HG03342 (cell line): Measurements from ENCODE around the gene MYRIP.
A peak's percentile ranks its signal among the peaks of the same experiment; 100 is the strongest.

Experiments
- ATAC-seq: cut with Tn5 transposase; IDR thresholded peaks from one replicate; pipeline ENCODE4 v1.9.1; 2021; ENCODE audit warnings: mild to moderate bottlenecking, moderate library complexity; ENCODE audit not compliant: unreplicated experiment

Gene MYRIP

DNA sequence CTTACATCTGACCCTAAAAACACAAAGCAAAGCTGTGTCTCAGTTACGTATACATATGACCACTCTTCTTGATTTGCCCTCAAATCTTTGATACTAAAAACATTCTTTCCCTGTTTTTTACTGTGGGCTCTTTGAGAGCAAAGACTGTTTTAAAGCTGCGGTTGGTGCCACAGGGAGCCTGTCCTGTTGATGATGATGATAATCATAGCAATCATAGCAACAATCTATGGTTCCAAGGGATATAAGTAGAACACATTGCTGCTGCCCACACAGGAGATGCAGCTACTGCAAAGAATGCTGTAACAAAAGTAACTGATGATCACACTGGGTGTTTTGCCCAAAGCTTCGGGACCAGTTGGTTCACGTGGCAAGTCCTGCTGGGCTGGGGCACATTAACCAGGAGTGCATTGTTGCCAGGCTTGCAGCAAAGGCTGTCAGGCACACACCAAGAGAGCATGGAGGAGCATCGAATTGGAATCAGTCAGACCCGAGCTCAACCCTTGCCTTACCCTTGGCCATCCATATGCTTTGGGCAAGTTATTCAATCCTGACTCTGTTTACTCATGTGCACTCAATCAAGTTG is 368.7 kb downstream of the MYRIP start:
- ATAC-seq, result no peak

GRCh38 chr3:40179016-40179415 is 369.6 kb downstream of the MYRIP start:
- peak; percentile 62 for ATAC-seq

GRCh38 chr3:40181182-40181581 is 371.8 kb downstream of the MYRIP start:
- ATAC-seq, result no peak

DNA sequence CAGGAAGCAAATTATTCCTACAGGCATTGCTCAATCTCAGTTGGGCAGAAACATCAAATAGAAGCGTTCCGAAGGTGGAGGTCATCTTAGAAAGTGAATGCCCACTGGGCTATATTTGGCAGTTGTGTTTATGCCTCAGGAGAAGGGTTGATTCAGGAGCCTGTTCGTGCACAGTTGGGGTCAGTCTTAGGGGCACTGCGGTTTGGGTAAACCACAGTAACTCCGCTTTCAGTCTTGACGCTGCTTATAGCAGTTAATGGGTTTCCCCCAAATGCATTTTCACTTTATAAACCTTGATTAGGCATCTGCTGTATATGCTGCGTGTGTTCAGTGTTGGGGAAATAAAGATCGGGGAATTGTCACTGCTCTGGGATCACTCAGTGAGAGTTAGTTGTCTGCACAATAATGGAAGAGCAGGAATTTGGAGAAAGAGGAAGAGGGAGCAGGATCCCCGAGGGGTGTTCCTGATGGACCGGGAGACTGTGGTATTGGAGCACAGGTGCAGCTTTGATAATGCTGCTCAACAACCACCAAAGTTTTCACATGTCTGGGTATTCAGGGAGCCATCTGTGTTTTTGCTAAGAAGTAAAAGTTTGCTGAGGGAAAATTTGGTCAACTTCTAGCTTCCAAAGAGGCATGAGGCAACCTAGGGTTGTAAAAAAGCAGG is 375.8 kb downstream of the MYRIP start:
- peak; percentile 36 for ATAC-seq

DNA sequence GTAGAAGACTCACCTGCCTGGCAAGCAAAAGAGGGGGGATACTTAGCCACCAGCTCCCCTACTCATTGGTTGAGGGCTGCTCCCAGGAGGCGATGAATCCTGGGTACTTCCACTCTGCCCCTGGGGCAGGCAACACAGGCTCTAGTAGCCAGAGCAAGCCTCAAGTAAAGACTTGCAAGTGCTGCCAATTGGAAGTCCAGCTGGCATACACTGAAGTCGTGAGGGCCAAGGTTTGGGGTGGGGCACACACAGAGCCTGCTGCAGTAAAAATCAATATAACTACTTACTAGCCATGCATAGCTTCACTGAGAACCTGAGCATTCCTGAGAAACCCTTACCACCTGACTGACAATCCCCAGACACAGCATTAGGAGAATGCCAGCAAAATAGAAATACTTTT is 377.1 kb downstream of the MYRIP start:
- ATAC-seq, result no peak

DNA sequence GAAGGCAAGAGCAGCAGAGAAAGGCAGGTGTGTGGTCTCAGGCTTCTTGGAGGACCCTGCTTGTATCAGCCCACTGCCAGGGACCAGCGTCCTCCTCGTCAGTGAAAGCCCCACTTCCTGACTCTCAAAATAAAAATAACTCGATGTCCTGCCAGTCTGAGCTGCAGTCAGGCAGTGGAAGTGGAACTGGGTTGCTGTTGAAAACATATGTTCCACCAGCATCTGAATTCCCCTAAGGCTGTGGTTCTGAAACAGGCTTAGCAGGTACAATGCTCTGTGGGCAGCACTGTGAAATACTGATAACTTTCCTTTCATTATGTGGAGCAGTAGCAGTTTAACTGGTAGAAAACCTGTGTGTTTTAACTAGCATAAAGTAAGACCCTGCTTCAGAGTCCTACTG is 378.5 kb downstream of the MYRIP start:
- peak; percentile 64 for ATAC-seq

- no peak for ATAC-seq
Observed at GRCh38 chr3:40189118-40189517, 379.7 kb downstream of the MYRIP start.

GRCh38 chr3:40190056-40190455 is 380.6 kb downstream of the MYRIP start:
- ATAC-seq, result no peak

DNA sequence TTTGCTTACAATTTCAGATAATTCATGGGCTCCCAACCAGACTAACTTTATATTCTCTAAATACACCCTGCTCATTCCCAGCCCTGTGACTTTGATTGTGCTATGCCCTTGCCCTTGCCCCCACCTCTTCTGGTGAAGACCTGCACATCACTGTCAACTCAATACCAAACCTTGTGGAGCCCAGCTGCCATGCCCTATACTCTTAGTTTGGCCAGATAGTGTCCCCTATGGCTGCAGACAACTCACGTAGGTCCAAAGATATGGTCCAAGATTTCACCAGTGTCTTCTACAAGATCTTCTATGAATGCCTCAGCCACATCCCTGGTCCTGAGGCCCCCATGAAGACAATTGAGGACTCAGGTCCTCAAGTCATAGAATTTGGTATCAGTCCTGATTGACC is 381.8 kb downstream of the MYRIP start:
- ATAC-seq, result no peak

- ATAC-seq, result peak; percentile 59
Observed at GRCh38 chr3:40191850-40192448, 382.5 kb downstream of the MYRIP start.

DNA sequence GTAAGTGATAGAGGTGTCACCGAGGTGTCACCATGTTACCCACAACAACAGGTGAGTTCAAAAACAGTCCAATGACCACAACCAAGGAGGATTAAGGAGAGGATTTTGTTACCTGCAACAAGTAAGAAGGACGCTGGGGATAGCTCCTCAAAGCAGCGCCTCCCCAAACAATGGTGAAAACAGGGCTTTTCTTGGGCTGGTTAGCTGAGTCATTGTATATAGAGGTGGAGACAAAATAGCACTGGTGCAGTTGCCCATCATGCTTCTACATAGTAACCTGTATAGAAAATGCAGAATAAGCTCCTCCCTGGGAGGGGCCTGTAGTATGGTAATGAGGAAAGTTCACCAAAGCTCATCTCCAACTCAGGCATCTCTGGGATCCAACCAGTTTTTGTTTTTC is 383.2 kb downstream of the MYRIP start:
- ATAC-seq, result no peak

GRCh38 chr3:40196966-40197365 is 387.6 kb downstream of the MYRIP start:
- no peak for ATAC-seq

- no peak for ATAC-seq
Observed at GRCh38 chr3:40200692-40201316, 391.4 kb downstream of the MYRIP start.

DNA sequence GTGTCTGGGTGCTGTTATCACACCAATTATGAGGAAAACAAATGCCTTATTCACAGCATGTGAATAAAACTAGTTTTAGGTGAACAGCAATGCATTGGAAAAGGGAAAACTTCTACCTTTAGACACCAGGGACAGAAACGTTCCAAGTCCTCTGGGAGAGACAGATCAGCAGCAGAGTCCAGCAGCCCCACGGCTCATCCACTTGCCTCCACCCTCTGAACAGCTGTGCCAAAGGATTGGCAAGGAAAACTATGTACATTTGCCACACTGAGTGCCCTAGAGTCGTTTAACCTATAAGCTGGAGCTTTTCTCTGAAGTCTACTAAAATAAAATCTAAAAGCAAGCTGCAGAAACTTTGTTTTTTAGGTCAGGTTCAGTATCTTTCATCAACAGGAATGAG is 392.4 kb downstream of the MYRIP start:
- ATAC-seq, result no peak

DNA sequence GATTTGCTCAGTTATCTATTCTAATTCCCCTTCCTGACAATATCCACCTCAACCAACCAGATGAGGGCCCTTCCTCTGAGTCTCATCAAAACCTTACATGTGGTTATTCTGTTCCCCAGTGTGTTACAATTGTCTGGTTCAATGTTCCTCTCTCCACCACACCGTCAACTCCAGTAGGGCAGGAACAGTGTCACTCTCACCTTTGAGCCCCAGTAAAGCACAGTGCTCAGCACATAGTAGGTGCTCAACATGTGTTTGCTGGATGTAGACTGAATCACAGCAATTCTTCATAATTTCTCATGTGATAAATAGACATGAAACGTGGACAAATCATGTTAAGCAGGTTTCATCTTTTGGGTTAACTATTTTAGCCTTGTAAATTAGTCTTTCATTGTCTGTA is 397.1 kb downstream of the MYRIP start:
- ATAC-seq, result no peak

DNA sequence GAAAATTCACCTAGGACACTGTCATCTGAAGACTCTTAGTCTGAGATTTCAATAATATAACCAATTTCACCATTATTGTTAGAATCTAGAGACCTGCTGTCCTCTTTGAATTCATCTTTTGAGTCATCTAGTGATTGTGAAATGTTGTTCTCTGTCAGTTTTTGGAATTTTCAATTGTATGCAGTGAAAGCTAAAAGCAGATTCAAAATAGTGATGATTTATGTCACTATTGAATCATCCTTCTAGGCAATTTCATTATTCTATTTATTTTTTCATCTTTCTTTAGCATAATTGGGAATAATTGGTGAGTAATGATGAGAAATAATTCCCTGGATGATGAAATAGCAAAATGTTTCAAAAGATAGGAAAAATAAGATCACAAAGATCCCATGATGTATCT is 398.4 kb downstream of the MYRIP start:
- no peak for ATAC-seq

GRCh38 chr3:40208251-40208650 is 398.8 kb downstream of the MYRIP start:
- ATAC-seq, result no peak

- no peak for ATAC-seq
Observed at GRCh38 chr3:40211579-40211978, 402.2 kb downstream of the MYRIP start.

DNA sequence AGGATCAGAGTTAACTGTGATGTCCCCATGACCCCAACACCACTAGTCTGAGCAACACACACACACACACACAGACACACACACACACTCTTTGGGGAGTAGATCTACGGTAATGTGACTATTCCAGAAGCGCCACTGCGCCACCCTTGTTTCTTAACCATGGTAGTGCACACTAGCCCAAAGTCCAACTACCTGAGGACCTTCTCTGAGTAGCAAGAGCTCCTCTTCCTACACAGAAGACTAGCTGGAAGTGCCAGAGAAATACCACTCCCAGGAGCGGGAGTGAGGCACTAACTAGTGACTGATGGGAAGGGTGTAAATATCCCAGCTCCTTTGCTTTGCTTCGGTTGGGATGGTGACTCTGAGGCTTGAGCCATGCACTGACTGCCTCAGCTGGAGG is 404.1 kb downstream of the MYRIP start:
- ATAC-seq, result no peak

DNA sequence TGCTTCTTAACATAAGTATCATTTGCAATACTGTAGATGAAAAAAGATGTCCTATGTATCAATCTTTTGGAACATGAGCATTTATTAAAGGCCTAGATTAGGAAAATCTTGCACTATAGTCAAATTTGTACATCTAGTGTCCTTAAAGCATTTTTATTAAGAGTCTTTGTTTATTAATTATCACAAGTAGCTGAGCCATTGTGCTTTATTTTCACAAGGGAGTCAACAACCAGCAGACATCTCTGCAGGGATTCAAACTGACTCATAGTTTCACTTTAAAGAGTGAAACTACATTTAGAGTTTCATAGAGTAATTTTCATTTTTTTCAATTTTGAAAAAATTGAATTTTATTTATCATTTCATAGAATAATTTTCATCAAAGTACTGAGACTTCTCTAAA is 405.6 kb downstream of the MYRIP start:
- ATAC-seq, result no peak

- ATAC-seq, result no peak
Observed at GRCh38 chr3:40216471-40216870, 407.1 kb downstream of the MYRIP start.

DNA sequence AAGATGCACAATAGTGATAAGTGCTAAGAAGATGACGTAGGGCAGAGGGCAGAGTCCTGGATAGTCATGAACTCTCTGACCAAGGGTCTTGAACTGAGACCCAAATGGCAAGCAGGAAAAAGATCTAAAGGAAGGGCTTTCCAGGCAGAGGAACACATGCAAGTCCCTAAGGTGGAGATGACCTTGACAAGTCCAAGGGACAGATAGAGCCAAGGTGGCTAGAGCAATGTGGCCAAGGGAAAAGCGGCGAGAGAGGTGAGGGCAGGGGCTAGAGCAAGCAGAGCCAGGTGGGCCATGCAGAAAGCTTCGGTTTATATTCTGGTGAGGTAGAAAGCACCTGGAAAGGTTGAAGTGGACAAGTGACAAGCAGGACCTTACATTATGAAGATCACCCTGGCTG is 414.4 kb downstream of the MYRIP start:
- ATAC-seq, result no peak
